HG02885 (cell line): Measurements from ENCODE around the gene FAM89A.

Experiments used
- ATAC-seq: cut with Tn5 transposase; IDR thresholded peaks from one replicate; pipeline ENCODE4 v1.9.1; 2021; ENCODE audit warnings: mild to moderate bottlenecking; ENCODE audit not compliant: unreplicated experiment, poor library complexity

Gene FAM89A

DNA sequence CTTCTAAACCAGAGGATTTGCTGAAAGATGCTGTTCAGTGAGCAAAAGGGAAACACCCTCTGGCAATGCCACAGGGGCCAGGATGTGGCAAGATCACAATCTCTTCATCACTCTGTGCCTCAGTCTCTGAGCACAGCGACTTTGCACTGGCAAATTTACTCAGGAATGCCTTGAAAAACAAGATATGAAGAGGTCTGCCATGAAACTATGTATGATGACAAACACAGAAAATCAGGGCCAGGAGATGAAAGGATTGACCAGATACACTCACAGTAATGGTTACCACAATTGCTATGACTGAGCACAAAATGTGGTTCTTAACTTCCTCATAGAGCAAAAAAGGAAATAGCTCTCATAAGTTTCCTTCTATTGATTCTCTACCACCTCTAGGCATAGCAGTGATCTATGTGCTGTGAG is 67.2 kb downstream of the FAM89A start:
- ATAC-seq: peak; percentile 85

GRCh38 chr1:230971771-230972170 is 68.3 kb downstream of the FAM89A start:
- ATAC-seq: no peak

DNA sequence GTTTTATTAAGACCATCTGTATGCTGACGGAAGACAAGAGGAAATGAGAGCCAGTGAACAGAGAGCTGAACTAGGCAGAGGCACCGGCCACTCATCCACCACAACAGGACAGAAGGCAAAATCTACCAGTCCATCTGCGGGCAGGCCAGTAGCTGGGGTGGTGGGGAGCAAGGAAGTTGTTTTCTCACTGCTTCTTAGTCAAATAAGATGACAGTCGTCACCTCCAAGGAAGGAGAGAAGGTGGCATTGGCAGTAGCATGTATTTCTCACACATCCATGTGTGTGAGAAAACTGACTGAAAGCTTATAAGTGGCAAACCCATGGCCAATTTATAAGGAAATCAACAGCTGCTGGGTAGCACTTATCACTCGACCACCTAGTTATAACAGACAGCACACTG is 69.6 kb downstream of the FAM89A start:
- ATAC-seq: no peak
